A549 (cell line): Measurements from ENCODE around the gene GSAP. TPM values are rescaled to one million over a fixed set of nuclear protein-coding genes. Genes with fewer than 3 reads are reported as not detected.

ENCODE experiments used
- ATAC-seq, 2 experiments: fragments of 200-7000 bp in 1 of 2; fragments of >200 bp in 1 of 2; cut with Nextera tagmentation in 1 of 2; cut with Tn5 transposase in 1 of 2; 3 replicates each; pipeline versions ENCODE4 v1.8.0 to v1.9.1; 2018 to 2020; ENCODE audit warnings: mild to moderate bottlenecking in 1 of 2, moderate library complexity in 1 of 2
- CTCF ChIA-PET: fragments of 300-600 bp; sonication (Branson Sonifier 250); formaldehyde crosslinking; extraction: SDS; loops from one replicate; lab custom pipeline; 2021; ENCODE audit warnings: antibody characterized with exemption, inconsistent platforms; lab: Yijun Ruan, JAX
- POLR2A ChIA-PET: fragments of 350-600 bp; formaldehyde crosslinking; extraction: SDS; loops from one replicate; lab custom pipeline; 2021; ENCODE audit warnings: antibody characterized with exemption, inconsistent platforms; lab: Yijun Ruan, JAX
- DNase-seq, 2 experiments: peaks; one replicate each; pipeline versions ENCODE4 v3.0.0 to v3.0.0-alpha.2; 2011 to 2016; ENCODE audit warnings: low read depth in 1 of 2, low spot score in 1 of 2
- FAIRE-seq: peaks from 2 replicates; lab custom pipeline; 2011; peaks lifted over from hg19 to GRCh38; lab: Jason Lieb, UNC
- H3K27ac ChIP-seq, 2 experiments: fragments of >200 bp; sonication (Bioruptor Twin); formaldehyde crosslinking; 3 replicates each; pipeline ENCODE4 v1.5.1; 2016 to 2017
- H3K4me1 ChIP-seq: fragments of >200 bp; sonication (Bioruptor Twin); formaldehyde crosslinking; 3 replicates; pipeline ENCODE4 v1.6.1; 2016
- H3K4me2 ChIP-seq: fragments of >200 bp; sonication (Bioruptor Twin); formaldehyde crosslinking; 3 replicates; pipeline ENCODE4 v1.6.1; 2016
- H3K4me3 ChIP-seq: fragments of >200 bp; sonication (Bioruptor Twin); formaldehyde crosslinking; 3 replicates; pipeline ENCODE4 v1.5.1; 2016
- H3K9me3 ChIP-seq: fragments of >200 bp; sonication (Bioruptor Twin); formaldehyde crosslinking; 3 replicates; pipeline ENCODE4 v1.6.1; 2016
- BHLHE40 ChIP-seq: IDR thresholded peaks from 2 replicates; pipeline ENCODE4 v1.6.1; 2012; ENCODE audit warnings: low read depth, low read length, inconsistent platforms
- CBX8 ChIP-seq: fragments of 200-600 bp; sonication (generic); IDR thresholded peaks from 2 replicates; pipeline ENCODE4 v1.6.1; 2016
- CTCF ChIP-seq: fragments of >200 bp; sonication (Bioruptor Twin); formaldehyde crosslinking; IDR thresholded peaks from 3 replicates; pipeline ENCODE4 v1.5.1; 2016
- E2F6 ChIP-seq: IDR thresholded peaks from 2 replicates; pipeline ENCODE4 v1.6.1; 2012; ENCODE audit warnings: low read depth, borderline replicate concordance
- EHF ChIP-seq: fragments of 250-450 bp; sonication (Bioruptor Pico); IDR thresholded peaks from 2 replicates; pipeline ENCODE4 v1.5.0; 2020; ENCODE audit warnings: mild to moderate bottlenecking
- EP300 ChIP-seq, 2 experiments: fragments of >200 bp; sonication (Bioruptor Twin); formaldehyde crosslinking; IDR thresholded peaks; 2 replicates in 1 of 2; 3 replicates in 1 of 2; pipeline ENCODE4 v1.6.1; 2016 to 2017
- FOSL2 ChIP-seq, 2 experiments: fragments of 450-650 bp in 1 of 2; fragments of >200 bp in 1 of 2; sonication (Bioruptor Twin) in 1 of 2; formaldehyde crosslinking; IDR thresholded peaks; 2 replicates each; pipeline versions ENCODE4 v1.5.0 to v1.6.1; 2016 to 2020; ENCODE audit warnings: mild to moderate bottlenecking in 1 of 2, moderate library complexity in 1 of 2
- HES2 ChIP-seq: fragments of >200 bp; sonication (Bioruptor Twin); formaldehyde crosslinking; IDR thresholded peaks from 2 replicates; pipeline ENCODE4 v1.6.1; 2016
- HOXB5 ChIP-seq: fragments of 250-450 bp; sonication (Bioruptor Pico); IDR thresholded peaks from 2 replicates; pipeline ENCODE4 v1.5.0; 2020; ENCODE audit warnings: mild to moderate bottlenecking, moderate library complexity
- JUN ChIP-seq, 2 experiments: fragments of >200 bp; sonication (Bioruptor Twin); formaldehyde crosslinking; IDR thresholded peaks; 2 replicates in 1 of 2; 3 replicates in 1 of 2; pipeline ENCODE4 v1.6.1; 2016 to 2017
- KDM5A ChIP-seq: fragments of 200-600 bp; sonication (generic); IDR thresholded peaks from 2 replicates; pipeline ENCODE4 v1.6.1; 2016; ENCODE audit warnings: antibody characterized with exemption, mild to moderate bottlenecking
- MAZ ChIP-seq: fragments of 150-350 bp; IDR thresholded peaks from 2 replicates; pipeline ENCODE4 v1.6.1; 2014; ENCODE audit warnings: antibody characterized with exemption, low read depth, low read length, borderline replicate concordance
- NPAS2 ChIP-seq: fragments of 250-450 bp; sonication (Bioruptor Pico); IDR thresholded peaks from 2 replicates; pipeline ENCODE4 v1.8.0; 2022; ENCODE audit warnings: mild to moderate bottlenecking, moderate library complexity, borderline replicate concordance
- PBX3 ChIP-seq: IDR thresholded peaks from 2 replicates; pipeline ENCODE4 v1.6.1; 2012
- PHF8 ChIP-seq: fragments of 200-600 bp; sonication (generic); IDR thresholded peaks from 2 replicates; pipeline ENCODE4 v1.6.1; 2016; ENCODE audit warnings: low read depth, mild to moderate bottlenecking, antibody characterized with exemption, moderate library complexity, borderline replicate concordance
- POLR2A ChIP-seq: IDR thresholded peaks from 2 replicates; pipeline ENCODE4 v1.6.1; 2012; ENCODE audit warnings: mild to moderate bottlenecking, low read length
- POLR2AphosphoS2 ChIP-seq: conservative IDR thresholded peaks from 2 replicates; pipeline ENCODE4 v1.6.1; 2012; ENCODE audit warnings: low read length, improper control_type of control experiment, inconsistent platforms
- REST ChIP-seq: fragments of 200-600 bp; sonication (generic); IDR thresholded peaks from 2 replicates; pipeline ENCODE4 v1.6.1; 2016; ENCODE audit warnings: antibody characterized with exemption, mild to moderate bottlenecking, moderate library complexity
- RFX5 ChIP-seq: fragments of 450-650 bp; IDR thresholded peaks from 2 replicates; pipeline ENCODE4 v1.7.1; 2014; ENCODE audit warnings: antibody characterized with exemption, mild to moderate bottlenecking, moderate library complexity
- RNF2 ChIP-seq: fragments of 200-600 bp; sonication (generic); IDR thresholded peaks from 2 replicates; pipeline ENCODE4 v1.6.1; 2016; ENCODE audit warnings: low read depth, mild to moderate bottlenecking, antibody characterized with exemption, moderate library complexity, borderline replicate concordance
- USF2 ChIP-seq: fragments of 450-650 bp; IDR thresholded peaks from 2 replicates; pipeline ENCODE4 v1.6.1; 2014; ENCODE audit warnings: antibody characterized with exemption
- ZC3H11A ChIP-seq: fragments of 450-650 bp; IDR thresholded peaks from 2 replicates; pipeline ENCODE4 v1.6.1; 2014; ENCODE audit warnings: antibody characterized with exemption, mild to moderate bottlenecking
- ZFP36 ChIP-seq: fragments of 450-650 bp; IDR thresholded peaks from 2 replicates; pipeline ENCODE4 v1.6.1; 2014; ENCODE audit warnings: borderline replicate concordance; ENCODE audit not compliant: partially characterized antibody
- ZNF302 ChIP-seq: fragments of 250-450 bp; sonication (Bioruptor Pico); IDR thresholded peaks from 2 replicates; pipeline ENCODE4 v1.9.0; 2021; ENCODE audit warnings: inconsistent platforms, mild to moderate bottlenecking, moderate library complexity
- ZSCAN20 ChIP-seq: fragments of 250-450 bp; sonication (Bioruptor Pico); IDR thresholded peaks from 2 replicates; pipeline ENCODE4 v1.8.0; 2022; ENCODE audit warnings: mild to moderate bottlenecking, moderate library complexity
- WGBS: methylation state at CpG from one replicate; pipeline ENCODE4 v1.1.6; 2017; ENCODE audit errors: missing lambda C conversion rate; 5-methylcytosine and 5-hydroxymethylcytosine counted together
- polyA plus RNA-seq, 4 experiments: library from polyadenylated mRNA; depleted of rRNA in 3 of 4; stranded (reverse); fragments of >200 nt; fragmentation: RNase III in 1 of 4; extraction: RNeasy Plus Mini Kit Qiagen cat#74134 plus additional on column Dnase treatment in 1 of 4; gene quantifications; 2 replicates in 3 of 4; 3 replicates in 1 of 4; pipeline ENCODE4 v1.2.3, GENCODE V29; 2011 to 2017

The GSAP gene
- polyA plus RNA-seq, 2 of the 4 experiments (the other 2 are of a cell fraction): 4.1 to 18.6 TPM

- ChIA-PET CTCF (interaction anchor here (1.2 kb wide), 1 partner anchor 23 kb away, joined by 4 read pairs; no protein-coding TSS in a partner anchor), POLR2A (no interaction called here)
- FAIRE-seq: no peak
- ATAC-seq: no peak
- H3K4me3 ChIP-seq: no peak overlapping the region
- H3K9me3 ChIP-seq: no peaks in the 10 kb centered on the region
- H3K4me2 ChIP-seq: no peak overlapping the region
- TF ChIP-seq ZFP36: no peak
- no peak for TF ChIP-seq REST
- no peak for TF ChIP-seq CTCF
- no peak for TF ChIP-seq RFX5
- TF ChIP-seq ZNF302: no peak
- no peak for TF ChIP-seq E2F6
- TF ChIP-seq ZSCAN20 (CRISPR knock-in tag): no peak
- no peak for TF ChIP-seq NPAS2 (CRISPR knock-in tag)
- TF ChIP-seq RNF2: no peak
- no peak for TF ChIP-seq ZC3H11A
- no peak for TF ChIP-seq PHF8
- no peak for TF ChIP-seq EHF
- TF ChIP-seq JUN (IDR thresholded peaks at IDR 0.05): no peak
- TF ChIP-seq CBX8: no peak
- no peak for TF ChIP-seq KDM5A
- TF ChIP-seq POLR2A: no peak
- no peak overlapping the region for H3K27ac ChIP-seq
- DNase-seq: no peak
- WGBS: 55% methylated on average over 3 of the region's 4 CpGs
- H3K4me1 ChIP-seq: peaks cover 5% of the 10 kb centered on the region; the same call in 2 of the 3 replicates
These were observed 107.4 kb downstream of the GSAP start for GRCh38 chr7:77308792-77309191.

GRCh38 chr7:77306231-77307067 is 109.7 kb downstream of the GSAP start:
- POLR2A ChIA-PET: no interaction called here
- CTCF ChIA-PET: interaction anchor here (1.0 to 1.6 kb wide), 3 partner anchors 9 to 25 kb away, joined by 3 to 5 read pairs (median 3); no protein-coding TSS in a partner anchor
- DNase-seq (no peak), ATAC-seq (no peak), FAIRE-seq (no peak)
- no peaks in the 10 kb centered on the region for H3K9me3 ChIP-seq
- H3K4me1 ChIP-seq: peaks cover 5% of the 10 kb centered on the region; the same call in 2 of the 3 replicates
- TF ChIP-seq RFX5 (no peak), ZFP36 (no peak), PBX3 (no peak), EP300 (IDR thresholded peaks at IDR 0.05) (no peak), BHLHE40 (no peak), JUN (IDR thresholded peaks at IDR 0.05) (no peak), POLR2AphosphoS2 (no peak), E2F6 (no peak), FOSL2 (IDR thresholded peaks at IDR 0.05) (no peak), FOSL2 (CRISPR knock-in tag; IDR thresholded peaks at IDR 0.05) (no peak), HES2 (no peak), PHF8 (no peak), HOXB5 (CRISPR knock-in tag) (no peak), MAZ (no peak), USF2 (no peak)
- 88% methylated on average over 17 of the region's 17 CpGs for WGBS
- no peak overlapping the region for H3K4me2 ChIP-seq
- H3K27ac ChIP-seq: peak overlapping the region in 1 of 2 experiments; percentile 66; a peak in 3 of 6 replicates
- no peak overlapping the region for H3K4me3 ChIP-seq
